BE2C (cell line): ENCODE data around the gene IL9.
"Not testable (repeated sequence)": the region's sequence is repeated elsewhere in the genome, so short reads cannot be mapped to it uniquely, and the experiment has no call there.

Experiments
- DNase-seq: peaks from one replicate; pipeline ENCODE4 v3.0.0-alpha.2; 2020
- H3K27me3 ChIP-seq: fragments of 250-450 bp; sonication (Bioruptor Pico); 2 replicates; pipeline ENCODE4 v1.5.1; 2020; ENCODE audit warnings: mild to moderate bottlenecking
- H3K36me3 ChIP-seq: fragments of 250-450 bp; sonication (Bioruptor Pico); 2 replicates; pipeline ENCODE4 v1.5.1; 2020; ENCODE audit warnings: mild to moderate bottlenecking
- H3K4me1 ChIP-seq: fragments of 250-450 bp; sonication (Bioruptor Pico); 2 replicates; pipeline ENCODE4 v1.5.1; 2020
- H3K4me3 ChIP-seq: 2 replicates; pipeline ENCODE4 v1.5.1; 2011; ENCODE audit warnings: low read depth, low read length
- H3K9me3 ChIP-seq: fragments of 250-450 bp; sonication (Bioruptor Pico); 2 replicates; pipeline ENCODE4 v1.5.1; 2020
- CTCF ChIP-seq: IDR thresholded peaks from 2 replicates; pipeline ENCODE4 v1.5.1; 2012; ENCODE audit warnings: mild to moderate bottlenecking, low read depth, low read length

IL9 gene

GRCh38 chr5:135862744-135863143 lies 32.9 kb downstream of the IL9 start:
- no peaks in the 10 kb centered on the region for H3K4me1 ChIP-seq
- no peaks in the 10 kb centered on the region for H3K36me3 ChIP-seq
- no peak for TF ChIP-seq CTCF
- H3K9me3 ChIP-seq, result no peaks in the 10 kb centered on the region
- no peak for DNase-seq
- peaks cover 13% of the 10 kb centered on the region for H3K27me3 ChIP-seq
- H3K4me3 ChIP-seq, result no peak overlapping the region

- H3K9me3 ChIP-seq, result no peaks in the 10 kb centered on the region
- no peak for DNase-seq
- H3K27me3 ChIP-seq, result peaks cover 10% of the 10 kb centered on the region
- no peak overlapping the region for H3K4me3 ChIP-seq
- no peaks in the 10 kb centered on the region for H3K4me1 ChIP-seq
- TF ChIP-seq CTCF, result no peak
- no peaks in the 10 kb centered on the region for H3K36me3 ChIP-seq
Observed at GRCh38 chr5:135862086-135862485, 33.6 kb downstream of the IL9 start.

- Histone ChIP-seq H3K36me3 (no peaks in the 10 kb centered on the region), H3K27me3 (peaks cover 6% of the 10 kb centered on the region), H3K4me1 (no peaks in the 10 kb centered on the region), H3K9me3 (no peaks in the 10 kb centered on the region), H3K4me3 (no peak overlapping the region)
- no peak for DNase-seq
- TF ChIP-seq CTCF, result no peak
Observed at GRCh38 chr5:135861641-135862040, 34.0 kb downstream of the IL9 start.

GRCh38 chr5:135859641-135860040 lies 36.0 kb downstream of the IL9 start:
- Histone ChIP-seq H3K9me3 (no peaks in the 10 kb centered on the region), H3K27me3 (no peaks in the 10 kb centered on the region)
- no peak for TF ChIP-seq CTCF

GRCh38 chr5:135859186-135859585 lies 36.5 kb downstream of the IL9 start:
- not testable (repeated sequence) for DNase-seq, H3K4me3 ChIP-seq, H3K27me3 ChIP-seq, H3K9me3 ChIP-seq, H3K4me1 ChIP-seq, H3K36me3 ChIP-seq

More at GRCh38 chr5:135859641-135860040, 36.0 kb downstream of the IL9 start:
- H3K4me1 ChIP-seq, result no peaks in the 10 kb centered on the region
- DNase-seq, result no peak
- H3K4me3 ChIP-seq, result no peak overlapping the region
- no peaks in the 10 kb centered on the region for H3K36me3 ChIP-seq

GRCh38 chr5:135857630-135858311 lies 37.9 kb downstream of the IL9 start:
- Histone ChIP-seq H3K36me3 (no peaks in the 10 kb centered on the region), H3K9me3 (no peaks in the 10 kb centered on the region), H3K27me3 (no peaks in the 10 kb centered on the region), H3K4me3 (no peak overlapping the region), H3K4me1 (no peaks in the 10 kb centered on the region)
- DNase-seq, result no peak
- no peak for TF ChIP-seq CTCF
